CD4-positive, alpha-beta memory T cell (primary cell): Measurements from ENCODE around the gene TXNL4A. TPM values are rescaled to one million over a fixed set of nuclear protein-coding genes. Genes with fewer than 3 reads are reported as not detected.
"Not testable (repeated sequence)": the region's sequence is repeated elsewhere in the genome, so short reads cannot be mapped to it uniquely, and the experiment has no call there.

Source experiments
- CTCF ChIA-PET: fragments of 350-600 bp; sonication (Branson Sonifier 250); formaldehyde crosslinking; loops from one replicate; lab custom pipeline; 2021; ENCODE audit warnings: inconsistent platforms; ENCODE audit not compliant: partially characterized antibody; lab: Charles Lee
- POLR2A ChIA-PET: fragments of 350-600 bp; sonication (Branson Sonifier 250); formaldehyde crosslinking; loops from one replicate; lab custom pipeline; 2021; ENCODE audit not compliant: partially characterized antibody; lab: Charles Lee
- DNase-seq, 5 donors: peaks; one replicate each; pipeline versions ENCODE4 v3.0.0 to v3.0.0-alpha.2; 2020 to 2022; ENCODE audit warnings: mixed read lengths in 1 of 5
- H3K27ac ChIP-seq: one replicate; pipeline ENCODE4 v1.7.0; 2013; ENCODE audit warnings: low read depth, low read length
- H3K27me3 ChIP-seq: 2 replicates; pipeline ENCODE4 v1.7.0; 2013; ENCODE audit warnings: mild to moderate bottlenecking, low read length, moderate library complexity; ENCODE audit not compliant: insufficient read depth
- H3K36me3 ChIP-seq: 2 replicates; pipeline ENCODE4 v1.7.0; 2013; ENCODE audit warnings: mild to moderate bottlenecking, low read length, moderate library complexity; ENCODE audit not compliant: insufficient read depth
- H3K4me1 ChIP-seq: 2 replicates; pipeline ENCODE4 v1.7.0; 2013; ENCODE audit warnings: mild to moderate bottlenecking, low read length, moderate library complexity; ENCODE audit not compliant: insufficient read depth
- H3K4me3 ChIP-seq, 2 donors: one replicate each; pipeline ENCODE4 v1.7.0; 2013; ENCODE audit warnings: low read length in 2 of 2, mild to moderate bottlenecking in 1 of 2
- H3K9me3 ChIP-seq, 2 donors: one replicate each; pipeline ENCODE4 v1.7.0; 2013; ENCODE audit warnings: low read length in 2 of 2, control low read depth in 1 of 2; ENCODE audit not compliant: control insufficient read depth in 1 of 2
- H3K27ac Mint-ChIP-seq, 7 donors: one replicate each; pipeline ENCODE4 v1.8.0; 2020 to 2021; ENCODE audit warnings: mixed read lengths in 7 of 7, mild to moderate bottlenecking in 6 of 7, inconsistent platforms in 3 of 7, moderate library complexity in 3 of 7
- H3K27me3 Mint-ChIP-seq, 2 donors: one replicate each; pipeline ENCODE4 v1.8.0; 2020 to 2021; ENCODE audit warnings: mixed read lengths in 2 of 2
- H3K36me3 Mint-ChIP-seq, 2 donors: one replicate each; pipeline ENCODE4 v1.8.0; 2020 to 2021; ENCODE audit warnings: mixed read lengths in 2 of 2, inconsistent platforms in 1 of 2, mild to moderate bottlenecking in 1 of 2
- H3K4me1 Mint-ChIP-seq, 4 donors: one replicate each; pipeline ENCODE4 v1.8.0; 2020 to 2021; ENCODE audit warnings: mixed read lengths in 4 of 4, mild to moderate bottlenecking in 1 of 4
- H3K4me3 Mint-ChIP-seq, 8 donors: one replicate each; pipeline ENCODE4 v1.8.0; 2020 to 2021; ENCODE audit warnings: mixed read lengths in 8 of 8, mild to moderate bottlenecking in 7 of 8, moderate library complexity in 6 of 8, inconsistent platforms in 3 of 8
- H3K9me3 Mint-ChIP-seq, 8 donors: one replicate each; pipeline ENCODE4 v1.8.0; 2020 to 2021; ENCODE audit warnings: mixed read lengths in 8 of 8, mild to moderate bottlenecking in 5 of 8, inconsistent platforms in 3 of 8, moderate library complexity in 1 of 8
- intact Hi-C: fragments of 100-400 bp; cut with micrococcal nuclease; formaldehyde crosslinking; loops from one replicate; pipeline ENCODE4 v1.15.1; 2023
- polyA plus RNA-seq, 2 donors: library from polyadenylated mRNA; unstranded; fragments of 300-500 nt; fragmentation: Illumina TruSeq; gene quantifications; one replicate each; pipeline ENCODE4 v1.2.3, GENCODE V29; 2021
- total RNA-seq, 2 experiments: library from RNA; stranded (reverse); gene quantifications; one replicate each; pipeline ENCODE4 v1.2.3, GENCODE V29; 2021

The TXNL4A gene
- total and polyA plus RNA-seq, 4 experiments from 2014 or later, result 72.6 to 224 (median 145) TPM

GRCh38 chr18:79961527-79962291 is 26.7 kb downstream of the TXNL4A start:
- CTCF ChIA-PET, result interaction anchor here (1.1 to 2.4 kb wide), 3 partner anchors 24 to 198 kb away, joined by 3 to 10 read pairs (median 5); partner anchors contain the start of gene TXNL4A
- Histone ChIP-seq H3K27me3 (no peaks in the 10 kb centered on the region), H3K4me1 (peaks cover 38% of the 10 kb centered on the region), H3K4me3 (no peak overlapping the region), H3K27ac (no peak overlapping the region), H3K36me3 (no peaks in the 10 kb centered on the region), H3K9me3 (no peaks in the 10 kb centered on the region)
- Mint-ChIP-seq H3K9me3 (peaks cover 0 to 2% (median 0%) of the 10 kb centered on the region in 8 donors), H3K4me1 (peaks cover 17 to 32% (median 27%) of the 10 kb centered on the region in 4 donors), H3K27me3 (peaks cover 0 to 3% of the 10 kb centered on the region in 2 donors), H3K27ac (peak overlapping the region in 3 of 7 donors; percentile 23 to 52 (median 37)), H3K4me3 (no peak overlapping the region), H3K36me3 (peaks cover 0 to 4% of the 10 kb centered on the region in 2 donors)
- intact Hi-C loops, result loop anchor here (10.0 kb wide), 1 partner anchor 437 kb away; no protein-coding TSS in a partner anchor
- POLR2A ChIA-PET, result interaction anchor here (1.0 to 1.3 kb wide), 3 partner anchors 10 to 72 kb away, joined by 3 read pairs; partner anchors contain the start of gene SLC66A2
- no peak for DNase-seq

GRCh38 chr18:79960921-79961526 is 27.3 kb downstream of the TXNL4A start:
- Mint-ChIP-seq H3K4me3 (peak overlapping the region in 3 of 8 donors; percentile 42 to 79 (median 60)), H3K4me1 (peaks cover 17 to 32% (median 27%) of the 10 kb centered on the region in 4 donors), H3K27me3 (peaks cover 0 to 3% of the 10 kb centered on the region in 2 donors), H3K9me3 (peaks cover 0 to 2% (median 0%) of the 10 kb centered on the region in 8 donors), H3K27ac (peak overlapping the region in 1 of 7 donors; percentile 31), H3K36me3 (peaks cover 0 to 4% of the 10 kb centered on the region in 2 donors)
- no peaks in the 10 kb centered on the region for H3K9me3 ChIP-seq
- no peak for DNase-seq
- no peak overlapping the region for H3K27ac ChIP-seq
- ChIA-PET CTCF (interaction anchor here (1.1 kb wide), 1 partner anchor 25 kb away, joined by 5 read pairs; no protein-coding TSS in a partner anchor), POLR2A (interaction anchor here (1.3 kb wide), 1 partner anchor 9 kb away, joined by 3 read pairs; the partner anchor contains the start of gene SLC66A2)
- intact Hi-C loops, result loop anchor here (10.0 kb wide), 1 partner anchor 436 kb away; no protein-coding TSS in a partner anchor
- H3K4me3 ChIP-seq, result no peak overlapping the region
- no peaks in the 10 kb centered on the region for H3K36me3 ChIP-seq
- H3K4me1 ChIP-seq, result peaks cover 38% of the 10 kb centered on the region
- H3K27me3 ChIP-seq, result no peaks in the 10 kb centered on the region

GRCh38 chr18:79960161-79960801 is 28.1 kb downstream of the TXNL4A start:
- H3K27me3 Mint-ChIP-seq, H3K27me3 ChIP-seq, H3K36me3 Mint-ChIP-seq, CTCF ChIA-PET, H3K9me3 Mint-ChIP-seq, H3K9me3 ChIP-seq, H3K4me3 ChIP-seq, H3K36me3 ChIP-seq, POLR2A ChIA-PET, H3K27ac ChIP-seq: not testable (repeated sequence)
- Mint-ChIP-seq H3K27ac (peak overlapping the region in 5 of 7 donors; percentile 23 to 76 (median 40)), H3K4me1 (peaks cover 13 to 29% (median 22%) of the 10 kb centered on the region in 4 donors), H3K4me3 (peak overlapping the region in 5 of 8 donors; percentile 42 to 79 (median 60))
- DNase-seq, result peak in 2 of 5 donors; percentile 18 to 28
- peaks cover 34% of the 10 kb centered on the region for H3K4me1 ChIP-seq
- intact Hi-C loops, result loop anchor here (10.0 kb wide), 1 partner anchor 435 kb away; no protein-coding TSS in a partner anchor

GRCh38 chr18:79958981-79959380 is 29.4 kb downstream of the TXNL4A start:
- H3K27me3 Mint-ChIP-seq, result peaks cover 0 to 3% of the 10 kb centered on the region in 2 donors
- peaks cover 25% of the 10 kb centered on the region for H3K4me1 ChIP-seq
- no peak overlapping the region for H3K27ac ChIP-seq
- CTCF ChIA-PET, result no interaction called here
- no peak overlapping the region for H3K4me3 ChIP-seq
- H3K4me1 Mint-ChIP-seq, result peaks cover 12 to 26% (median 19%) of the 10 kb centered on the region in 4 donors
- H3K9me3 ChIP-seq, result no peaks in the 10 kb centered on the region
- no peak for DNase-seq
- no peak overlapping the region for H3K27ac Mint-ChIP-seq
- H3K27me3 ChIP-seq, result no peaks in the 10 kb centered on the region
- H3K36me3 Mint-ChIP-seq, result no peaks in the 10 kb centered on the region
- no peaks in the 10 kb centered on the region for H3K36me3 ChIP-seq
- peaks cover 0 to 2% (median 0%) of the 10 kb centered on the region in 8 donors for H3K9me3 Mint-ChIP-seq
- POLR2A ChIA-PET, result no interaction called here
- intact Hi-C loops, result no loop called here
- no peak overlapping the region for H3K4me3 Mint-ChIP-seq

- no peak for DNase-seq
- H3K4me3 ChIP-seq, result no peak overlapping the region
- peaks cover 0 to 15% (median 8%) of the 10 kb centered on the region in 4 donors for H3K4me1 Mint-ChIP-seq
- H3K4me3 Mint-ChIP-seq, result peak overlapping the region in 1 of 8 donors; percentile 14
- peak overlapping the region in 3 of 7 donors; percentile 7 to 43 (median 33) for H3K27ac Mint-ChIP-seq
- POLR2A ChIA-PET, result interaction anchor here (0.9 kb wide), 1 partner anchor 77 kb away, joined by 3 read pairs; no protein-coding TSS in a partner anchor
- intact Hi-C loops, result no loop called here
- H3K36me3 Mint-ChIP-seq, result no peaks in the 10 kb centered on the region
- H3K4me1 ChIP-seq, result peaks cover 9% of the 10 kb centered on the region
- H3K27me3 Mint-ChIP-seq, result no peaks in the 10 kb centered on the region
- H3K36me3 ChIP-seq, result no peaks in the 10 kb centered on the region
- no peaks in the 10 kb centered on the region for H3K9me3 ChIP-seq
- H3K27me3 ChIP-seq, result no peaks in the 10 kb centered on the region
- no peak overlapping the region for H3K27ac ChIP-seq
- CTCF ChIA-PET, result no interaction called here
- no peaks in the 10 kb centered on the region for H3K9me3 Mint-ChIP-seq
These were observed 32.1 kb downstream of the TXNL4A start for GRCh38 chr18:79956276-79956675.

GRCh38 chr18:79955302-79956075 is 32.9 kb downstream of the TXNL4A start:
- H3K4me3 ChIP-seq, result no peak overlapping the region
- peaks cover 10% of the 10 kb centered on the region for H3K4me1 ChIP-seq
- Mint-ChIP-seq H3K9me3 (no peaks in the 10 kb centered on the region), H3K4me1 (peaks cover 1 to 11% (median 6%) of the 10 kb centered on the region in 4 donors), H3K4me3 (no peak overlapping the region), H3K27ac (peak overlapping the region in 2 of 7 donors; percentile 7 to 74), H3K27me3 (no peaks in the 10 kb centered on the region), H3K36me3 (no peaks in the 10 kb centered on the region)
- POLR2A ChIA-PET, result interaction anchor here (0.9 kb wide), 1 partner anchor 78 kb away, joined by 3 read pairs; no protein-coding TSS in a partner anchor
- no peaks in the 10 kb centered on the region for H3K27me3 ChIP-seq
- H3K9me3 ChIP-seq, result no peaks in the 10 kb centered on the region
- CTCF ChIA-PET, result no interaction called here
- intact Hi-C loops, result no loop called here
- no peak overlapping the region for H3K27ac ChIP-seq
- H3K36me3 ChIP-seq, result no peaks in the 10 kb centered on the region
- no peak for DNase-seq
